HEK293 (cell line): Measurements from ENCODE around the gene DNER.

ENCODE experiments used
- CTCF ChIA-PET: fragments of 350-600 bp; formaldehyde crosslinking; extraction: SDS; loops from one replicate; lab custom pipeline; 2021; ENCODE audit warnings: antibody characterized with exemption; lab: Yijun Ruan, JAX
- POLR2A ChIA-PET: fragments of 300-600 bp; formaldehyde crosslinking; extraction: SDS; loops from one replicate; lab custom pipeline; 2020; ENCODE audit warnings: antibody characterized with exemption, inconsistent platforms; lab: Yijun Ruan, JAX
- H3K27ac ChIP-seq: fragments of 200-500 bp; sonication (Bioruptor generic); 2 replicates; pipeline ENCODE4 v1.5.1; 2014; ENCODE audit warnings: low read depth, low read length, control low read depth, inconsistent platforms; ENCODE audit errors: extremely low read depth
- H3K36me3 ChIP-seq, 2 experiments: fragments of 200-500 bp in 1 of 2; sonication (Bioruptor generic) in 1 of 2; 1 replicate in 1 of 2; 2 replicates in 1 of 2; pipeline ENCODE4 v1.5.1; 2014 to 2017; ENCODE audit warnings: inconsistent platforms in 2 of 2, low read length in 2 of 2; ENCODE audit not compliant: control insufficient read depth in 2 of 2, insufficient read depth in 1 of 2
- H3K4me1 ChIP-seq: fragments of 200-500 bp; sonication (Bioruptor generic); 2 replicates; pipeline ENCODE4 v1.5.1; 2014; ENCODE audit warnings: mild to moderate bottlenecking, low read length, inconsistent platforms; ENCODE audit not compliant: control insufficient read depth, insufficient read depth
- H3K4me3 ChIP-seq: 2 replicates; pipeline ENCODE4 v1.5.1; 2011; ENCODE audit warnings: low read depth, mild to moderate bottlenecking, control low read depth, low read length, moderate library complexity
- H3K9me3 ChIP-seq: fragments of 200-500 bp; sonication (Bioruptor generic); 2 replicates; pipeline ENCODE4 v1.5.1; 2014; ENCODE audit warnings: low read depth, low read length, inconsistent platforms; ENCODE audit not compliant: control insufficient read depth, insufficient read depth
- FEZF1 ChIP-seq: fragments of 450-650 bp; formaldehyde crosslinking; IDR thresholded peaks from 2 replicates; pipeline ENCODE4 v1.5.1; 2016; ENCODE audit warnings: missing biosample characterization, missing genetic modification characterization
- GLI2 ChIP-seq: fragments of 450-650 bp; formaldehyde crosslinking; IDR thresholded peaks from 2 replicates; pipeline ENCODE4; 2017; ENCODE audit warnings: missing biosample characterization, missing genetic modification characterization, low read depth, borderline replicate concordance
- KLF10 ChIP-seq: fragments of 450-650 bp; IDR thresholded peaks from 2 replicates; pipeline ENCODE4 v1.5.1; 2018; ENCODE audit warnings: missing biosample characterization, mild to moderate bottlenecking, missing genetic modification characterization
- MEIS1 ChIP-seq: sonication (generic); formaldehyde crosslinking; IDR thresholded peaks from 2 replicates; pipeline ENCODE4 v1.8.1; 2022; ENCODE audit warnings: missing genetic modification reagents, mild to moderate bottlenecking, borderline replicate concordance
- SALL2 ChIP-seq: fragments of 450-650 bp; formaldehyde crosslinking; IDR thresholded peaks from 2 replicates; pipeline ENCODE4 v1.5.0; 2017; ENCODE audit warnings: missing biosample characterization, mild to moderate bottlenecking, missing genetic modification characterization, borderline replicate concordance
- ZBTB8A ChIP-seq: fragments of 450-650 bp; formaldehyde crosslinking; IDR thresholded peaks from 2 replicates; pipeline ENCODE4 v1.5.1; 2016; ENCODE audit warnings: missing biosample characterization, missing genetic modification characterization
- ZFP3 ChIP-seq: fragments of 450-650 bp; formaldehyde crosslinking; IDR thresholded peaks from 2 replicates; pipeline ENCODE4 v1.5.1; 2016; ENCODE audit warnings: low read depth, missing biosample characterization, missing genetic modification characterization
- ZFP37 ChIP-seq: fragments of 450-650 bp; formaldehyde crosslinking; IDR thresholded peaks from 2 replicates; pipeline ENCODE4 v1.5.1; 2016; ENCODE audit warnings: missing biosample characterization, missing genetic modification characterization
- ZNF121 ChIP-seq: fragments of 450-650 bp; formaldehyde crosslinking; IDR thresholded peaks from 2 replicates; pipeline ENCODE4 v1.5.1; 2016; ENCODE audit warnings: missing biosample characterization, missing genetic modification characterization
- ZNF24 ChIP-seq: fragments of 450-650 bp; formaldehyde crosslinking; IDR thresholded peaks from 2 replicates; pipeline ENCODE4 v1.5.1; 2016; ENCODE audit warnings: missing biosample characterization, missing genetic modification characterization
- ZNF266 ChIP-seq: fragments of 450-650 bp; formaldehyde crosslinking; IDR thresholded peaks from 2 replicates; pipeline ENCODE4 v1.5.1; 2016; ENCODE audit warnings: missing biosample characterization, missing genetic modification characterization, low read depth
- ZNF404 ChIP-seq: fragments of 450-650 bp; formaldehyde crosslinking; IDR thresholded peaks from 2 replicates; pipeline ENCODE4 v1.5.1; 2017; ENCODE audit warnings: missing biosample characterization, missing genetic modification characterization
- ZNF426 ChIP-seq: fragments of 450-650 bp; formaldehyde crosslinking; IDR thresholded peaks from 2 replicates; pipeline ENCODE4 v1.5.1; 2017; ENCODE audit warnings: missing biosample characterization, missing genetic modification characterization, mild to moderate bottlenecking, inconsistent platforms, moderate library complexity
- ZNF473 ChIP-seq: fragments of 450-650 bp; formaldehyde crosslinking; IDR thresholded peaks from 2 replicates; pipeline ENCODE4 v1.5.1; 2017; ENCODE audit warnings: missing biosample characterization, missing genetic modification characterization
- ZNF510 ChIP-seq: fragments of 450-650 bp; formaldehyde crosslinking; IDR thresholded peaks from 2 replicates; pipeline ENCODE4 v1.5.1; 2018; ENCODE audit warnings: mild to moderate bottlenecking, missing genetic modification characterization, missing biosample characterization; ENCODE audit not compliant: insufficient replicate concordance
- ZNF529 ChIP-seq: fragments of 450-650 bp; formaldehyde crosslinking; IDR thresholded peaks from 2 replicates; pipeline ENCODE4 v1.5.1; 2017; ENCODE audit warnings: missing genetic modification characterization, missing biosample characterization; ENCODE audit not compliant: insufficient replicate concordance
- ZNF560 ChIP-seq: fragments of 450-650 bp; formaldehyde crosslinking; IDR thresholded peaks from 2 replicates; pipeline ENCODE4 v1.5.1; 2017; ENCODE audit warnings: missing biosample characterization, missing genetic modification characterization, borderline replicate concordance
- ZNF623 ChIP-seq: fragments of 450-650 bp; formaldehyde crosslinking; IDR thresholded peaks from 2 replicates; pipeline ENCODE4 v1.5.1; 2016; ENCODE audit warnings: missing biosample characterization, missing genetic modification characterization
- ZNF747 ChIP-seq: fragments of 450-650 bp; formaldehyde crosslinking; IDR thresholded peaks from 2 replicates; pipeline ENCODE4 v1.5.1; 2016; ENCODE audit warnings: missing biosample characterization, missing genetic modification characterization
- ZNF777 ChIP-seq: fragments of 450-650 bp; formaldehyde crosslinking; IDR thresholded peaks from 2 replicates; pipeline ENCODE4 v1.5.1; 2017; ENCODE audit warnings: missing biosample characterization, missing genetic modification characterization, borderline replicate concordance
- ZNF792 ChIP-seq: fragments of 450-650 bp; formaldehyde crosslinking; IDR thresholded peaks from 2 replicates; pipeline ENCODE4 v1.5.1; 2016; ENCODE audit warnings: missing biosample characterization, missing genetic modification characterization
- ZNF830 ChIP-seq: fragments of 450-650 bp; IDR thresholded peaks from 2 replicates; pipeline ENCODE4 v1.5.0; 2018; ENCODE audit warnings: missing biosample characterization, missing genetic modification characterization, low read depth, mild to moderate bottlenecking, moderate library complexity
- TF ChIP-seq, protein P1 (sequence below): fragments of 450-650 bp; formaldehyde crosslinking; IDR thresholded peaks from 2 replicates; pipeline ENCODE4 v1.5.1; 2016; ENCODE audit warnings: missing biosample characterization, missing genetic modification characterization
- TF ChIP-seq, protein P2 (sequence below): fragments of 450-650 bp; formaldehyde crosslinking; IDR thresholded peaks from 2 replicates; pipeline ENCODE4 v1.5.1; 2016; ENCODE audit warnings: missing biosample characterization, missing genetic modification characterization
- TF ChIP-seq, protein P3 (sequence below): fragments of 450-650 bp; formaldehyde crosslinking; IDR thresholded peaks from 2 replicates; pipeline ENCODE4 v1.5.1; 2017; ENCODE audit warnings: missing biosample characterization, missing genetic modification characterization
- TF ChIP-seq, protein P4 (sequence below): fragments of 450-650 bp; formaldehyde crosslinking; IDR thresholded peaks from 2 replicates; pipeline ENCODE4 v1.5.1; 2016; ENCODE audit warnings: missing biosample characterization, missing genetic modification characterization
- TF ChIP-seq, protein P5 (sequence below): fragments of 450-650 bp; formaldehyde crosslinking; IDR thresholded peaks from 2 replicates; pipeline ENCODE4 v1.5.1; 2016; ENCODE audit warnings: missing biosample characterization, missing genetic modification characterization

DNER gene

DNA sequence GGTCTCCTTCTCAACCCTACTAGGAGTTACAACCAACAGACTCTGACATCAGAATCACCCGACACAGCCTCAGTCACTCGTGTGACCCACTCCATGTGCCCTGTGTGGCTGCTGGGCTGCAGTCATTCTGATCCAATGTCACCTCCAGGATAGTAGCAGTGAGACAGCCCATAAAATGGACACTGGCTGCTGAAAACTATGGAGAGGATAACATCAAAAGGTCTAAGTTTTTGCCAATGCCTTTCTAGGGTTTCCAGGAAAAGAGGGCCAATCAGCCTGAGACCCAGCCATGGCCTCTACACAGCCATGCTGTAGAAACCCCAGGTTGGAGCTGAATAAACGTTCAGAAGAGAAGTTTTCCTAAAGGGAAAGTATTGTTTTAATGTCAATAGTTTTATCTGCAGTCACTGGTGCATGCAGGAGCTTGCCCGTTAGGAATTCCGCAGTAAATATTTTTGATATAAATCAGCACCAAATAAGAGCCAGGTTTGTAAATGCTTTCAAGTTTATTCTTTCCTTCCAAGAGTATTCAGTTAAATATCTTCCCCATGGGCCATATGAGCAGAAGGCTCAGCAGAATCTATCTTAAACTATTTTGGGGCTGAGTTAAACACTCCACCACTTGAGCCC, 351.1 kb downstream of the DNER start (continued):
- TF ChIP-seq, protein P1, sequence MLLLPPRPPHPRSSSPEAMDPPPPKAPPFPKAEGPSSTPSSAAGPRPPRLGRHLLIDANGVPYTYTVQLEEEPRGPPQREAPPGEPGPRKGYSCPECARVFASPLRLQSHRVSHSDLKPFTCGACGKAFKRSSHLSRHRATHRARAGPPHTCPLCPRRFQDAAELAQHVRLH (tag by site-specific recombination), result no peak
- TF ChIP-seq FEZF1 (no peak), ZNF529 (no peak), ZNF426 (tag by site-specific recombination) (no peak), ZNF404 (tag by site-specific recombination) (no peak), GLI2 (tag by site-specific recombination) (no peak), ZNF747 (tag by site-specific recombination) (no peak), ZNF473 (tag by site-specific recombination) (no peak), ZNF510 (no peak)
- TF ChIP-seq, all 188 proteins: peak for 0

DNA sequence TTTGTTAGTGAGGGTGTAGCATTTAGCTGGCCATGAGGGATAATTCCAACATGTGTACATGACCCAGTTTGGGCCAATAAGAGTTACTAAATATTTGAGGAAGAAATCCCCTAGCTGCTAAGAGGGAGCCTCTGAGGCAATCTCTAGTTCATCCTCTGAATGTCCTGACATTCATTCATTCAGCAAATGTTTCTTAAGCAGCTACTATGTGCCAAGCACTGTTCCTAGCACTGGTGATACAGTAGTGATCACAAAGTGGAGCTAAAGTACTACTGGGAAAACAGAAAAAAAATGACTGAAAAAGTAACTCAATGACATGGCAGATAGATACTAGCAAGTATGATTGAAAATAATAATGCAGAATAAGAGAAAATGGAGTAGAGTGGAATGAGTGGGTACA, 363.5 kb downstream of the DNER start:
- ChIA-PET POLR2A (no interaction called here), CTCF (interaction anchor here (0.6 kb wide), 1 partner anchor 11 kb away, joined by 3 read pairs; no protein-coding TSS in a partner anchor)
- no peaks in the 10 kb centered on the region for H3K36me3 ChIP-seq

More for the DNA sequence above, 363.5 kb downstream of the DNER start:
- Histone ChIP-seq H3K9me3 (no peaks in the 10 kb centered on the region), H3K4me1 (no peaks in the 10 kb centered on the region), H3K4me3 (no peak overlapping the region), H3K27ac (no peak overlapping the region)
- no peak for TF ChIP-seq SALL2 (tag by site-specific recombination)
- TF ChIP-seq, protein P2, sequence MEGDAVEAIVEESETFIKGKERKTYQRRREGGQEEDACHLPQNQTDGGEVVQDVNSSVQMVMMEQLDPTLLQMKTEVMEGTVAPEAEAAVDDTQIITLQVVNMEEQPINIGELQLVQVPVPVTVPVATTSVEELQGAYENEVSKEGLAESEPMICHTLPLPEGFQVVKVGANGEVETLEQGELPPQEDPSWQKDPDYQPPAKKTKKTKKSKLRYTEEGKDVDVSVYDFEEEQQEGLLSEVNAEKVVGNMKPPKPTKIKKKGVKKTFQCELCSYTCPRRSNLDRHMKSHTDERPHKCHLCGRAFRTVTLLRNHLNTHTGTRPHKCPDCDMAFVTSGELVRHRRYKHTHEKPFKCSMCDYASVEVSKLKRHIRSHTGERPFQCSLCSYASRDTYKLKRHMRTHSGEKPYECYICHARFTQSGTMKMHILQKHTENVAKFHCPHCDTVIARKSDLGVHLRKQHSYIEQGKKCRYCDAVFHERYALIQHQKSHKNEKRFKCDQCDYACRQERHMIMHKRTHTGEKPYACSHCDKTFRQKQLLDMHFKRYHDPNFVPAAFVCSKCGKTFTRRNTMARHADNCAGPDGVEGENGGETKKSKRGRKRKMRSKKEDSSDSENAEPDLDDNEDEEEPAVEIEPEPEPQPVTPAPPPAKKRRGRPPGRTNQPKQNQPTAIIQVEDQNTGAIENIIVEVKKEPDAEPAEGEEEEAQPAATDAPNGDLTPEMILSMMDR (tag by site-specific recombination), result no peak
- TF ChIP-seq ZNF792 (tag by site-specific recombination), result no peak
- TF ChIP-seq, protein P3, sequence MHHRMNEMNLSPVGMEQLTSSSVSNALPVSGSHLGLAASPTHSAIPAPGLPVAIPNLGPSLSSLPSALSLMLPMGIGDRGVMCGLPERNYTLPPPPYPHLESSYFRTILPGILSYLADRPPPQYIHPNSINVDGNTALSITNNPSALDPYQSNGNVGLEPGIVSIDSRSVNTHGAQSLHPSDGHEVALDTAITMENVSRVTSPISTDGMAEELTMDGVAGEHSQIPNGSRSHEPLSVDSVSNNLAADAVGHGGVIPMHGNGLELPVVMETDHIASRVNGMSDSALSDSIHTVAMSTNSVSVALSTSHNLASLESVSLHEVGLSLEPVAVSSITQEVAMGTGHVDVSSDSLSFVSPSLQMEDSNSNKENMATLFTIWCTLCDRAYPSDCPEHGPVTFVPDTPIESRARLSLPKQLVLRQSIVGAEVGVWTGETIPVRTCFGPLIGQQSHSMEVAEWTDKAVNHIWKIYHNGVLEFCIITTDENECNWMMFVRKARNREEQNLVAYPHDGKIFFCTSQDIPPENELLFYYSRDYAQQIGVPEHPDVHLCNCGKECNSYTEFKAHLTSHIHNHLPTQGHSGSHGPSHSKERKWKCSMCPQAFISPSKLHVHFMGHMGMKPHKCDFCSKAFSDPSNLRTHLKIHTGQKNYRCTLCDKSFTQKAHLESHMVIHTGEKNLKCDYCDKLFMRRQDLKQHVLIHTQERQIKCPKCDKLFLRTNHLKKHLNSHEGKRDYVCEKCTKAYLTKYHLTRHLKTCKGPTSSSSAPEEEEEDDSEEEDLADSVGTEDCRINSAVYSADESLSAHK (tag by site-specific recombination), result no peak
- TF ChIP-seq KLF10 (tag by site-specific recombination), result no peak
- TF ChIP-seq, protein P4, sequence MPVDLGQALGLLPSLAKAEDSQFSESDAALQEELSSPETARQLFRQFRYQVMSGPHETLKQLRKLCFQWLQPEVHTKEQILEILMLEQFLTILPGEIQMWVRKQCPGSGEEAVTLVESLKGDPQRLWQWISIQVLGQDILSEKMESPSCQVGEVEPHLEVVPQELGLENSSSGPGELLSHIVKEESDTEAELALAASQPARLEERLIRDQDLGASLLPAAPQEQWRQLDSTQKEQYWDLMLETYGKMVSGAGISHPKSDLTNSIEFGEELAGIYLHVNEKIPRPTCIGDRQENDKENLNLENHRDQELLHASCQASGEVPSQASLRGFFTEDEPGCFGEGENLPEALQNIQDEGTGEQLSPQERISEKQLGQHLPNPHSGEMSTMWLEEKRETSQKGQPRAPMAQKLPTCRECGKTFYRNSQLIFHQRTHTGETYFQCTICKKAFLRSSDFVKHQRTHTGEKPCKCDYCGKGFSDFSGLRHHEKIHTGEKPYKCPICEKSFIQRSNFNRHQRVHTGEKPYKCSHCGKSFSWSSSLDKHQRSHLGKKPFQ (tag by site-specific recombination), result no peak
- TF ChIP-seq, protein P5, sequence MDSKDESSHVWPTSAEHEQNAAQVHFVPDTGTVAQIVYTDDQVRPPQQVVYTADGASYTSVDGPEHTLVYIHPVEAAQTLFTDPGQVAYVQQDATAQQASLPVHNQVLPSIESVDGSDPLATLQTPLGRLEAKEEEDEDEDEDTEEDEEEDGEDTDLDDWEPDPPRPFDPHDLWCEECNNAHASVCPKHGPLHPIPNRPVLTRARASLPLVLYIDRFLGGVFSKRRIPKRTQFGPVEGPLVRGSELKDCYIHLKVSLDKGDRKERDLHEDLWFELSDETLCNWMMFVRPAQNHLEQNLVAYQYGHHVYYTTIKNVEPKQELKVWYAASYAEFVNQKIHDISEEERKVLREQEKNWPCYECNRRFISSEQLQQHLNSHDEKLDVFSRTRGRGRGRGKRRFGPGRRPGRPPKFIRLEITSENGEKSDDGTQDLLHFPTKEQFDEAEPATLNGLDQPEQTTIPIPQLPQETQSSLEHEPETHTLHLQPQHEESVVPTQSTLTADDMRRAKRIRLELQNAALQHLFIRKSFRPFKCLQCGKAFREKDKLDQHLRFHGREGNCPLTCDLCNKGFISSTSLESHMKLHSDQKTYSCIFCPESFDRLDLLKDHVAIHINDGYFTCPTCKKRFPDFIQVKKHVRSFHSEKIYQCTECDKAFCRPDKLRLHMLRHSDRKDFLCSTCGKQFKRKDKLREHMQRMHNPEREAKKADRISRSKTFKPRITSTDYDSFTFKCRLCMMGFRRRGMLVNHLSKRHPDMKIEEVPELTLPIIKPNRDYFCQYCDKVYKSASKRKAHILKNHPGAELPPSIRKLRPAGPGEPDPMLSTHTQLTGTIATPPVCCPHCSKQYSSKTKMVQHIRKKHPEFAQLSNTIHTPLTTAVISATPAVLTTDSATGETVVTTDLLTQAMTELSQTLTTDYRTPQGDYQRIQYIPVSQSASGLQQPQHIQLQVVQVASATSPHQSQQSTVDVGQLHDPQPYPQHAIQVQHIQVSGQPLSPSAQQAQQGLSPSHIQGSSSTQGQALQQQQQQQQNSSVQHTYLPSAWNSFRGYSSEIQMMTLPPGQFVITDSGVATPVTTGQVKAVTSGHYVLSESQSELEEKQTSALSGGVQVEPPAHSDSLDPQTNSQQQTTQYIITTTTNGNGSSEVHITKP, result no peak
- TF ChIP-seq ZFP3 (tag by site-specific recombination), result no peak
- no peak for TF ChIP-seq ZNF623 (tag by site-specific recombination)
- TF ChIP-seq ZNF560 (tag by site-specific recombination), result no peak
- no peak for TF ChIP-seq ZNF777 (tag by site-specific recombination)
- no peak for TF ChIP-seq MEIS1 (CRISPR knock-in tag)
- no peak for TF ChIP-seq ZNF830 (tag by site-specific recombination)
- no peak for TF ChIP-seq ZNF121 (tag by site-specific recombination)
- TF ChIP-seq ZBTB8A (tag by site-specific recombination), result no peak
- no peak for TF ChIP-seq ZNF266 (tag by site-specific recombination)
- no peak for TF ChIP-seq ZFP37 (tag by site-specific recombination)
- TF ChIP-seq ZNF510, result no peak
- no peak for TF ChIP-seq ZNF24 (tag by site-specific recombination)
